Stimulated activated CD4-positive, alpha-beta T cell treated with anti-CD3 and anti-CD28 coated beads, TNF-alpha, amount 100 ng/mL, for 48 hours (primary cell): ENCODE data around the gene GPER1.

Experiments
- DNase-seq, 3 donors: peaks; one replicate each; pipeline ENCODE4 v3.0.0-alpha.2; 2020; ENCODE audit warnings: low read depth in 3 of 3

GPER1 gene

DNA sequence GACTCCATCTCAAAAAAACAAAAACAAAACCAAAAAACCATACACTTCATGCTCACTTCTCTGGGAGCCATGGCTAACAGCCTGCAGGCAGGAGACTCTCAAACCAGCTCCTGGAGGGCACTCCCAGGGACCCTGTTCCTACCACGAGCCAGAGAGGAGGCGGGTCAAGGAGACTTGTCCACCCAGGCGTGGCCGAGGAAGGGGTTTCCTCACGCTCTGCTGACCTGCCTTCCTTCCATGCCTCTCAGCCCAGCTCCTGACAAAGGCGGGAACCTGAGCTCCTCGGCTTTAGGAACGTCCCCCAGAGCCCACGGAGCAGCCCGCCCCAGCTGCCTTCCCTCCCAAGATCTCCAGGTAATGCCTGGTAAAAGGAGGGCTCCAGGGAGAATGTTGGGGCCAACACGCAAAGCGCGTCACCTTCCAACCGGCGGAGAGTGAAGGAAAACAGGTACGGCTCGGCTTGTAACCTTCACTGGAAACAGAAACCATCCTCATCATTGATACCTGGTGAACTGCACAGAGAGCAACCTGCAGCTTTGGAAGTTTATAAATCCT lies 34.0 kb upstream of the GPER1 start:
- DNase-seq, result no peak

- no peak for DNase-seq
Measured at GRCh38 chr7:1054438-1054837, 33.5 kb upstream of the GPER1 start.

DNA sequence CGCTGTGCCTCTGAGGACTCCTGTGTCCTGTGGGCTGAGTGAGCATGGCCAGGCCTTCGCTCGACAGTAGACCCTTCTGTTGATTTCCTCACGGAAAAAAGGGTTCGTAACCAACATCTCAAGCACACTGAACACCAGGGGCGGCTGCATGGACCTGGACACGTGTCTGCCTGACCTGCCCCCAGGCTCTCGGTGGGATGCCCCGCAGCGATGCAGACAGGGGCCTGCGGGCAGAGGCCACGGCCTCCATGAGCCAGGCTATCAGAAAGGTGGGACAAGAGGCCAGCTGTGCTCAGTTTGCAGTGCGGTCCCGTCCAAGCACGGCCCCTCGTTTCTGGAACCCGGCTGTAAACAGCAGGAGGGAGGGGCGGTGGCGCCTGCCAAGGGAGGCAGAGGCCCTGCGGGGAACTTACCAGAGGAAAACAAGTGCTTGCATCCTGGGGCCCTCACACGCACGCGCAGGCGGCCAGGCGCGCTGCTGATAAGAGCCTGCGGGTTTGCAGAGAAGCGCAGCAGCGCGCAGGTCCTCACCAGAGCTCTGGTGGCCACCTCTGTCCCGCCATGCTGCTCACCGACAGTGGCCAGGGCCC lies 33.0 kb upstream of the GPER1 start:
- DNase-seq, result peak in 1 of 3 donors; percentile 18

DNA sequence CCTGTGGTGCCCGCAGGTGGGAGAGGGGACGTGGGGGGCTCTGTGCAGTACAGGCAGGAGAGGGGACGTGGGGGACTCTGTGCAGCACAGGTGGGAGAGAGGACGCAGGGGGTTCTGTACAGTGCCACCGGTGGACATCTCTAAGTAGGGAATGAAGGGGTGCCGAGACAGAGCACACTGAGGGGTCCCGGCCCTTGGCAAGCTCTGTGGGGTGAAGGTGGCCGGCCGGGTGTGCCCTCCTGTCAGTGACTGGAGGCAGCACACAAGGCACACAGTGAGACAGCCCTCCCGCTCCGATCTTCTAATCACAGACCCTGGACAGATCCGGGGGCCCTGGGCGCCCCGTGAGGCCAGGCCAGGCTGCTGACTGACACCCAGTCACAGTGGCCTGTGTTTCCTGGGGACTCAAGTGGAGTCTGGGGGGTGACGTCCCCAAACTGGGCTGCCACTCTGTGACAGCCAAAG lies 32.4 kb upstream of the GPER1 start:
- no peak for DNase-seq

DNA sequence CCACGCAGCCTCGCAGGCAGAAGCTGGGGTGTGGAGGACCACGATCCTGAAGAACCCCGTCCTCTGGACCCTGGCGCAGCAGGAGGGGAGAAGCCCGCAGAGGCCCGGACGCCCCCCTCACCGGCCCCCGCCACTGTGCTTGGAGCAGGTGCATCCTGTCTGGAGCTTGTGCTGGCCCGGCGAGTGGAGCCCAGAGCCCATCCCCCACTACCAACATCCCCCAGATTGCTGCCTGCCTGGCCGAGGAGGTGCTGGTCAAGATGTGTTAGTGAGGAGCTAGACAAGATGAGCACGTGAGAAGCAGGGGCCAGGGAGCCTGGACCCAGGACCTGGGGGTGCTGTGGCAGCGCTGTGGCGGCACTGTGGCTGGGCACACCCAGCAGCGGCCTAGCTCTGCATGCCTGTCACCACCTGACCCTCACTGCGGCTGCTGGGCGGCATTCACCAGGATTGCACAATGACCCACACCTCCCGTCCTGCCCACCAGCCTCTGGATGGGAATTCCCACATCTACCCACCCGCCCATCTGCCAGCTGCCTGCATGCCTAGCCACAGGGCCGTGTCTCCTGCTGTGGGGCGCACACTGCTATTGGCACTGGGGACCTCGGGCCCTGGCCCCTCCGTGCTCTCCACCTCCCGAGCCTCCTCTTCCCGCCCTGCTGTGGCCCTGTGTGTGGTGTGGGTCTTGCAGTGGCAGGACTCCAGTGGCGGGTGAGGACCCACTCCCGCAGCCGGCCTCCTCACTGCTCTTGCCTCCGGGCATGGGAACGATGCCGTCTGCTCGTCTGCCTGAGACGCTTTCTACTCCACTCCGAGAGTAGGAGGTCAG lies 31.7 kb upstream of the GPER1 start:
- DNase-seq, result no peak

DNA sequence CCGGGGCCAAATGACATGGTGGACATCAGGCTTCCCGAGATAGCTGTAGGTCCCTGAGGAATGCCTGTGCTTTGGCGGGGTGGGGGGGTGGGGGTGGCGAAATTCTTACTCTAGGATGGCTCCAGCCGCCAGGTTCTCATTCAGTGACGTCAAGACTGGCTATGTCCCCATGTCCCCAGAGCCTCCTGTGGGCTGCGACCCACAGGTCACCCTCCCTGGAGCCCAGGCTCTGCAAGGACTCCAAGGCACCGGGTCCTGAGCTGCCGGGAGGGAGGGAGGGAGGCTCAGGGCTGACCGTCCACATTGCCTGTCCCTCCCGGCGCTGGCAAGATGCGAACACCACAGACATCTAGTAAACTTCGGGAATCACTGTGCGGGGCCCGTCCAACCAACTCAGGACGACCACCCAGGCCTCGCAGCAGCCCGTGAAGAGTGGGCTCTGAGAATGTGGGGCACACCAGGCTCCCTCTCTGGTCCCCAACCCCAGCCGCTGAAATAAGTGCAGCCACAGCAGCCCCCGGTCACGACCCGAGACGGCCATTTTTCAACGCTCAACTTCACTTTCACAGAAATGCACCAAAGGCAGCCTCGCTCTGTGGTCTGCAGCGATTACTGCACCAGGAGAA lies 31.0 kb upstream of the GPER1 start:
- no peak for DNase-seq

DNA sequence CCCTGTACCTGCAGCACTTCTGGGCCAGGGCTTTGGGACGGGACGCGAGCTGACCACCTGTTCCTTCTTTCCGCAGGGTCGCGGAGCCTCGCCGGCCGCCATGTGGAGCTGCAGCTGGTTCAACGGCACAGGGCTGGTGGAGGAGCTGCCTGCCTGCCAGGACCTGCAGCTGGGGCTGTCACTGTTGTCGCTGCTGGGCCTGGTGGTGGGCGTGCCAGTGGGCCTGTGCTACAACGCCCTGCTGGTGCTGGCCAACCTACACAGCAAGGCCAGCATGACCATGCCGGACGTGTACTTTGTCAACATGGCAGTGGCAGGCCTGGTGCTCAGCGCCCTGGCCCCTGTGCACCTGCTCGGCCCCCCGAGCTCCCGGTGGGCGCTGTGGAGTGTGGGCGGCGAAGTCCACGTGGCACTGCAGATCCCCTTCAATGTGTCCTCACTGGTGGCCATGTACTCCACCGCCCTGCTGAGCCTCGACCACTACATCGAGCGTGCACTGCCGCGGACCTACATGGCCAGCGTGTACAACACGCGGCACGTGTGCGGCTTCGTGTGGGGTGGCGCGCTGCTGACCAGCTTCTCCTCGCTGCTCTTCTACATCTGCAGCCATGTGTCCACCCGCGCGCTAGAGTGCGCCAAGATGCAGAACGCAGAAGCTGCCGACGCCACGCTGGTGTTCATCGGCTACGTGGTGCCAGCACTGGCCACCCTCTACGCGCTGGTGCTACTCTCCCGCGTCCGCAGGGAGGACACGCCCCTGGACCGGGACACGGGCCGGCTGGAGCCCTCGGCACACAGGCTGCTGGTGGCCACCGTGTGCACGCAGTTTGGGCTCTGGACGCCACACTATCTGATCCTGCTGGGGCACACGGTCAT lies 30.3 kb upstream of the GPER1 start:
- no peak for DNase-seq

DNA sequence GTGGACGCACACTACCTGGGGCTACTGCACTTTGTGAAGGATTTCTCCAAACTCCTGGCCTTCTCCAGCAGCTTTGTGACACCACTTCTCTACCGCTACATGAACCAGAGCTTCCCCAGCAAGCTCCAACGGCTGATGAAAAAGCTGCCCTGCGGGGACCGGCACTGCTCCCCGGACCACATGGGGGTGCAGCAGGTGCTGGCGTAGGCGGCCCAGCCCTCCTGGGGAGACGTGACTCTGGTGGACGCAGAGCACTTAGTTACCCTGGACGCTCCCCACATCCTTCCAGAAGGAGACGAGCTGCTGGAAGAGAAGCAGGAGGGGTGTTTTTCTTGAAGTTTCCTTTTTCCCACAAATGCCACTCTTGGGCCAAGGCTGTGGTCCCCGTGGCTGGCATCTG lies 29.6 kb upstream of the GPER1 start:
- DNase-seq, result no peak

DNA sequence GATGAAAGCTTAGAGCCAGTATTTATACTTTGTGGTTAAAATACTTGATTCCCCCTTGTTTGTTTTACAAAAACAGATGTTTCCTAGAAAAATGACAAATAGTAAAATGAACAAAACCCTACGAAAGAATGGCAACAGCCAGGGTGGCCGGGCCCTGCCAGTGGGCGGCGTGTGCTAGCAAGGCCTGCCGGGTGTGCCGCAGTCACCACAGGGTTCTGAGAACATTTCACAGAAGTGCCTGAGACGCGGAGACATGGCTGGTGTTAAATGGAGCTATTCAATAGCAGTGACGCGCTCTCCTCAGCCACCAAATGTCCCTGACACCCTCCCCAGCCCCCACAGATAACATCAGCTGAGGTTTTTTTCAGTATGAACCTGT lies 29.1 kb upstream of the GPER1 start:
- no peak for DNase-seq

DNA sequence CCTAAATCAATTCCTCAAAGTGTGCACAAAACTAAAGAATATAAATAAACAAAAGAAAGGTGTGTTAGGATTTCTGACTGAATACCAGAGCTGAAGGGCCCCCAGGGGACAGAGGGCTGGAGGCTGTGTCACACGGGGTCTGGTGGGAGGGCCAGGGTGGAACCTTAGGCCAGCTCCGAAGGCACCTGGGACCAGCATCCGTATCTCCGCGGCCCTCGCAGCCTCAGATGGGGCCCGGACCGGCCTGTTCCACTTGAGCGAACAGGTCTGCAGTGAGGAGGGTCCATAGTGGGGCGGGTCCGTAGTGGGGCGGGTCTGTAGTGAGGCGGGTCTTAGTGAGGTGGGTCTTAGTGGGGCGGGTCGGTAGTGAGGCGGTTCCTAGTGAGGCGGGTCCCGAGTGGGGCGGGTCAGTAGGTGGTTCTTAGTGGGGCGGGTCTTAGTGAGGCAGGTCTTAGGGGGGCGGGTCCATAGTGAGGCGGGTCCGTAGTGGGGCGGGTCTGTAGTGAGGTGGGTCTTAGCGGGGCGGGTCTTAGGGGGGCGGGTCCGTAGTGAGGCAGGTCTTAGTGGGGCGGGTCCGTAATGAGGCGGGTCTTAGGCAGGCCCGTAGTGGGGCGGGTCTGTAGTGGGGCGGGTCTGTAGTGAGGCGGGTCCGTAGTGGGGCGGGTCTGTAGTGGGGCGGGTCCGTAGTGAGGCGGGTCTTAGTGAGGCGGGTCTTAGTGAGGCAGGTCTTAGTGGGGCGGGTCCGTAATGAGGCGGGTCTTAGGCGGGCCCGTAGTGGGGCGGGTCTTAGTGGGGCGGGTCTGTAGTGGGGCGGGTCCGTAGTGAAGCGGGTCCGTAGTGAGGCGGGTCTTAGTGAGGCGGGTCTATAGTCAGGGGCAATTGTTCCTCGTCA lies 28.5 kb upstream of the GPER1 start:
- no peak for DNase-seq

DNA sequence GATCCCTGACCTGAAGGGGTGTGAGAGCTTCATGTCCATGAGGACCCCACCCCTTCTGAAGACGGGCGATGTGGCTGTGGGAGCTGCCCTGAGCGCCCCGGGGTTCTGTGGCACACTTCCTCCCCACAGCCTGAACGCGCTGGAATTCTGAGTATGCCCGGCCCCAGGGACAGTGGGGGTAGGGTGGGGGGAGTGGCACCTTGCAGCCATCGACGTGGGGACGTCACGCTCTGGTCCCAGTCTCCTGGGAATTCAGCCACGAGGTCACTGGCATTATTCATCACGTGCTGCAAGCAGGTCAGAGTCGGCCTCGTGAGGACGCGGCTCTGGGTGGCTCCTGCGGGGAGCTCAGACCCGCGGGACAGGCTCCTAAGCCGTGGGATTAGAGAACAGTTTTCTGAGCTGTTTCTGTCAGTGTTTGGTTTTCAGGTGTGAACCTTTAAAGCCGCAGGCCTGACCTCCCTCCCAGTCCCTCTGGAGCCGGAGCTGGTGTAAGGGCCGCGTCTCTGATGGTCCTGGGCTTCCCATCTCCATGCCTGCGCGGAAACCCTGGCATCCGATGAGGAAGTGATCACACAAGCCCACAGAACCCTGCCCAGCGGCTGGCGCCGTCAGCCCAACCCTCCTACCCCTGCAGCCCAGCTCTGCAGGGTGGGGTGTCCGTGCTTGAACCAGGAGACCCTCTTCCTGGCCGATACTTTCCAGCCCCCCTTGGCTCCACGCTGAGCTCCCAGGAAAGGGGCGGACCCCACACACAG lies 27.4 kb upstream of the GPER1 start:
- DNase-seq, result no peak

- no peak for DNase-seq
Measured at GRCh38 chr7:1061180-1061579, 26.7 kb upstream of the GPER1 start.

GRCh38 chr7:1062296-1063294 lies 25.3 kb upstream of the GPER1 start:
- DNase-seq, result no peak

DNA sequence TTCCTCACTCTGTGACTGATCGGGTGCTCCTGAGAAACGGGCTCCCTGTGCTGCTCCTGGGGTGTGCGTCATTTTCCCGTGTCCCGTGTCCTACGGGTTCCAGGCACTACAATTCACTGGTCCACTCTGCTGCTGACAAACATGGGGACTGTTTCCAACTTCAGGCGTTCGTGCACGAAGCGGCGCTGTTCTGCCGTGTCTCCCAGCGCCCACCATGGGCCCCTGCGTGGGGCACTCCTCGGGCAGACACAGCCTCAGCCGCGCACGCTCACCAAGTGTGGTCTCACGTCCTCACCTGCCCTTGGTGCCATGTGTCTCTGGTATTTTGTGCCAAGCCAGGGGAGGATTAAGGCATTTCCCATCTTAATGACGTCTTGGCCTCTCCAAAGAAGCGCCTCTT lies 24.6 kb upstream of the GPER1 start:
- no peak for DNase-seq

DNA sequence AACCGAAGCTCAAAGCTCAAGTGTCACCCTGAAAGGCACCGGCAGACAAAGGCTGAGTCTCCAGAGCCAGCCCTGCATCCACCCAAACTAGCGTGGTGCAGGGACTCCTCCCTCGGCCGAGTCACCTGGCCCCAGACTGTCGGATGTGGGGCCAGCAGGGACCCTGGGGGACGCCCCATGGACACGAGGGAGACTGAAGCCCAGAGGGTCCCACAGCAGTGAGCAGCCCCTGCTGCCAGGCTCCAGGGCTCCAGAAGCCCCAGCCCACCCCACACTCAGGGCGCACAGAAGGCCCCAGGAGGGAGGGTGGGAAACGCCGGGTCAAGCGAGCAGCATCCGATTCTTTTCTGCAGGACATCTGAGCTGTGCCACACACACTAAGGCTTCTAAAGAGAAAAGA lies 23.3 kb upstream of the GPER1 start:
- no peak for DNase-seq

DNA sequence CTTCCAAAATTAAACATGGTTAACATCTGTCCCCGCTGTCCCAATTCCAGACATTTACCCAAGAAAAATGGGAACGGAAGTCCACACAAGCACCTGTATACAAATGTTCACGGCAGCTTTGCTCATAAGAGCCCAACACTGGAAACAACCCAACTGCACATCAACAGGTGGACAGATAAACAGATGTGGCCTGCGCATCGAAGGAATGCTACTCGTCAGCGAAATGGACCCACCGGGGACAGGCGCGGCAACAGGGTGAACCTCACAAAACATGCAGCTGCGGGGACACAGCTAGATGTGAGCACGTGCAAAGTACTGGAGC lies 22.7 kb upstream of the GPER1 start:
- DNase-seq, result no peak

- peak; percentile 63 to 70 (median 69) for DNase-seq
Measured at GRCh38 chr7:1065585-1066241, 22.2 kb upstream of the GPER1 start.

- DNase-seq, result no peak
Measured at GRCh38 chr7:1066242-1066588, 21.7 kb upstream of the GPER1 start.
